Dedifferentiated amniotic fluid mesenchymal stem cell (primary cell): ENCODE measurements around the gene CELA2B.
"Not testable (repeated sequence)": the region's sequence is repeated elsewhere in the genome, so short reads cannot be mapped to it uniquely, and the experiment has no call there.

Experiments
- DNase-seq: peaks from one replicate; pipeline ENCODE4 v3.0.0-alpha.2; 2016; ENCODE audit errors: extremely low spot score

CELA2B gene

DNA sequence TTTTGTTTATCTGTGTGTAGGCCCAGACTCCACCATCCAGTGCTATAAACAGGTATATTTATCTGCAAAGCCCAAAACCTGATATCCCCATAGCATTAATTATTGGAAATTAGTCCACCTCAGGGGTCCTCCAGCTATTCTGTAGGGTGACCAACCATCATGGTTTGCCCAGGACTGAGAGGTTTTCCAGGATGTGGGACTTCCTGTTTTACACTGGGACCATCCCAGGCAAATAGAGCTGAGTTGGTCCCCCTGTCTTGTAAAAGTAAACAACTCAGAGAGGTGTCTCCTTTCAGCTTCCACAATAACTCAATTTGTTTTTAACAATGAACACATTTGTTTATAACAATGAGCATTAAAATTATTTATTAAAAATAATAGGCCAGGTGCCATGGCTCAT is 7.8 kb upstream of the CELA2B start:
- DNase-seq = no peak

DNA sequence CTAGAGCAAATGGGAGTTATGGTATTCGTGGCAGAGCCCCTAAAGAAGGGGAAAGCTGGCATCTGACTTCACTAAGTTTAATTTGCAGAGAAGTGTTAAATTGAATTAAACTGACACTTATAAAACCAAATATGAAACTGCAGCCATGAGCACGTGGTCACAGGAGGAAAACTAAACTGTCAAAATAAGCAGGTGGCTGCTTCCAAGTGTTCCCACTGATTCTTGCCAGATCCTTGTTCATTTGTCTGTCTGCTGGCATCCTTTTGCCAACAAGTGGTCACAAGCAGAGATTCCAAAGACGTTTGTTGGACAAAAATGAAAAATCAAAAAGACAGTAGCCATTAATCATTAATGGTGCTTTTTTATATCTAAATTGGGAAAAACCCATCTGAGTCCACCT is 6.5 kb upstream of the CELA2B start:
- DNase-seq = no peak

DNA sequence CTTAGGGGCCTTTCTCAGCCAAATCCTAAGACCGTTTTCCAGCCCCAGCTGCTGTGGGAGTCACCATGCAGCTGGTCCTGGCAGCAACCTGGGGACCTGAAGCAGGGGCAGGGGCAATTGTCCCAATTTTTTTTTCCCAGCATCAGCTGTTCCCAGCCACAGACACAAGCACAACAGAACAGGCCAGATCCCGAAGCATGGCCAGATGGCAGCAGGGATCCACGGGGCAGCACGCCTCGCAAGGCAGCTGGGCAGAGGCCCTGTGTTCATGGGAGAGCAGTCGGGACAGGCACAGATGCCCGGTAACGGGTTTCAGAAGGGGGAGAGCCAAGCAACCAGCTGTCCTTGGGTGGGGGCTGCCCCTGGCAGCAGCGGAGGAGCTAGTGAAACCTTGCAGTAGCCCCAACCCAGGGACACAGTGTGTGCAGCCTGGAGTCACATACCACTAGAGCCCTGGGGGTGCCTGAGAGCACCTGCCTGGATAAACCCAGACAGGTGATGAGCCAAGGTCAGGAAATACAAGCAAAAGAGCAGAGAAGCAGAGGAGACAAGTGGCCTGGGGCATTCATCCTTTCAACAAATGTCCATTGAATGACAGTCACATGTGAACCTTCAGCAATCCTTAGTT is 6.0 kb upstream of the CELA2B start:
- not testable (repeated sequence) for DNase-seq

DNA sequence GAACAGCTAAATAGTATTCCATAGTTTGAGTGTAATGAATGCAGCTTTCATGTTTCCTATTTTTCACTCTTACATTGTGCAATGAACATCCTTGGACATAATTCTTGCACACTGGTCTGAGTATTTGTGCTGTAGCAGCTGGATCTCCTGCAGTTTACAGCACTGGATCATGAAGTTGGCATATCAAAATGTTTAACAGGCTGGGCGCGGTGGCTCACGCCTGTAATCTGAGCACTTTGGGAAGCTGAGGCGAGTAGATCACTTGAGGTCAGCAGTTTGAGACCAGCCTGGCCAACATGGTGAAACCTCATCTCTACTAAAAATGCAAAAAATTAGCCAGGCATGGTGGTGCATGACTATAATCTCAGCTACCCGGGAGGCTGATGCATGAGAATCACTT is 4.8 kb upstream of the CELA2B start:
- DNase-seq = not testable (repeated sequence)

GRCh38 chr1:15471723-15472122 is 4.2 kb upstream of the CELA2B start:
- DNase-seq = not testable (repeated sequence)

DNA sequence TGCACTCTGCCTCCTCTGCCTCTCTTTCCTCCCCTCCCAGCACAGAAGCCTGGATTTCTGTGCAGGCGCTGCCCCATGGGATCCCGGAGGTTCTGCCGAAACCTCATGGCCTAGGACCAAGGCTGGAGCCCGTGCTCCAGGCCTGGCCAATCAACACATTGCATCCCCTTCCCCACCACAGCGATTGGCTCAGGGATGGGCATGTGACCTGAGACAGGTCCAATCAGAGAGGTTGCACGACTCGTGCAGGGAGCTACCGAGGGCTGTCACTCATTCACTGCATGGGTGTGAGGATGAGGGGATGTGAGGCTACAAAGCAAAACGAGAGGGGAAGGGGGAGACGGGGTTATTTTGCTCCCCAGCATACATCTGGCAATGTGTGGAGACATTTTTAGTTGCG is 3.3 kb upstream of the CELA2B start:
- DNase-seq = no peak

GRCh38 chr1:15476927-15477326 is 1.0 kb downstream of the CELA2B start:
- DNase-seq = no peak

GRCh38 chr1:15477646-15478212 is 1.8 kb downstream of the CELA2B start:
- DNase-seq = no peak

DNA sequence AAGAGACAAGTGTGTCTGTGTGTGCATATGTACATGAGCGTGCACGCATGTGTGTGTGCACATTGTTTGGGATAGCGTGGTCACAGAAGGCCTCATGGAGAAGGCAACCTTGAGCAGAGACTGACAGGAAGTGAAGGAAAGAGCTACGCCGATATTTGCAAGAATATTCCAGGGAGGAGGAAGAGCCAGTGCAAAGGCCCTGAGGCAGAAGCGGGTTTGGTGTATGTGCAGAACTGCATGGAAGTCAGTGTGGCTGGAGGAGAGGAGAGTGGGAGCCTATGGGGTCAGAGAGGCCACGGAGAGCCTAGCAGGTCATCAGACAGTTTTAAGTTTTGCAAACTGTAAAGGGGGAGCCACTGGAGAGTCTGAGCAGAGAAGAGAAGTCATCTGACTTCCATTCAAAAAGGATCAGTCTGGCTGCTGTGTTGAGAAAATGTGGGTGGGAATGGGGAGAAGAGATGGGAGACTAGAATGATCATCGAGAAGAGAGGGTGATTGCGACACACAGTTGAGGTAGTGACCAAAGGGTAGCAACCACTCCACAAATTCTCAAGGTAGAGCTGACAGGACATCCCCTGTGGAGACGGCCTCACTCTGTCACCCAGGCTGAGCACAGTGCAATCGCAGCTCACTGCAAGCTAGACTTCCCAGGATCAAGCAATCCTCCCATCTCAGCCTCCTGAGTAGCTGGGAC is 3.9 kb downstream of the CELA2B start:
- no peak for DNase-seq

GRCh38 chr1:15482455-15482854 is 6.6 kb downstream of the CELA2B start:
- not testable (repeated sequence) for DNase-seq

DNA sequence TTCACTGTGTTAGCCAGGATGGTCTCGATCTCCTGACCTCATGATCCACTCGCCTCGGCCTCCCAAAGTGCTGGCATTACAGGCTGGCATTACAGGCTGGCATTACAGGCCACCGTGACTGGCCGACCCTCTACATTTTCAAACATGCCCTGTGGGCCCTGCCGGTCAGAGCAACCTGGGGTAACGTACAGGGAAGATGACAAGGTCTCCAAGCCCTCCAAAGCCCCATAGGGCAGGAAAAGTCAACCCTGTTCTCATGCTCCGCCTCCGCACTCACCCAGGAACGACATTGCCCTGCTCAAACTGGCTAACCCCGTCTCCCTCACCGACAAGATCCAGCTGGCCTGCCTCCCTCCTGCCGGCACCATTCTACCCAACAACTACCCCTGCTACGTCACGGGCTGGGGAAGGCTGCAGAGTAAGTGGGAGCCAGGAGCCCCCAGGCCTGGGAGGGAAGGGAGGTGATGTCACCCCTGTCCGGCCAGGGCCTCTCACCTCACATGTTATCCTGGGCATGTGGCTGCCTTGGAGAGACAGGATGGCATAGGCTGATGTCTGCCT is 7.2 kb downstream of the CELA2B start:
- not testable (repeated sequence) for DNase-seq

DNA sequence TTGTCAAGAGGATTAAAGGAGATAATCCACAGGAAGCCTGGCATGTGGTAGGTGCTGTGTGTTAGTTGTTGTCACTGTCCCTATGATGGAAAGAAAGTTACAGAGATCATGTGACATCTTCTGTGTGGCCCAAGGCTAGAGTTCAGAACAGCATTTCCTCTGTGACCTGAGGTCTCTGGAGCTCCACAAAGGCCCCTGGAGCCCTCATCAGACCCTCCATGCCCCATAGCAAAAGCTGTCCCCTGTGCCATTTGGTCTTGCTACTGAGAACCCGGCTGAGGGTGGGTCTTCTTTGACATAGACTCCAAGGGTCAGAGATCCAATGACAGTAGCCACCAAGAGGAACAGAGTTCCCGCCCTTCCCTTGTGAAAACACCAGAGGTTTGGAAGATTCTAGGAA is 8.1 kb downstream of the CELA2B start:
- no peak for DNase-seq

- DNase-seq = not testable (repeated sequence)
Observed at GRCh38 chr1:15484443-15484842, 8.5 kb downstream of the CELA2B start.

DNA sequence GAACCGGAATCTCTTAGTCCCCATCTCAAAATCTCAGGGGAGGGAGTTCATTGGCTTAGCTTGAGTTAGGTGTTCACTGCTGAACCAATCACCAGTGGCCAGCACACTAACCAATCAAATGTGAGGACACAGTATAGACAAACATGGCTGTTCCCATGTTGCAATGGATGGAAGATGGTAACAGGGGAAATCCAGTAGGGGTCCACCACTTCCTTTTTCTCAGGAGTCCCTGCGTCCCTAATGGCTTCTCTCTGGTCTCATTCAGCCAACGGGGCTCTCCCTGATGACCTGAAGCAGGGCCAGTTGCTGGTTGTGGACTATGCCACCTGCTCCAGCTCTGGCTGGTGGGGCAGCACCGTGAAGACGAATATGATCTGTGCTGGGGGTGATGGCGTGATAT is 9.7 kb downstream of the CELA2B start:
- DNase-seq = no peak

DNA sequence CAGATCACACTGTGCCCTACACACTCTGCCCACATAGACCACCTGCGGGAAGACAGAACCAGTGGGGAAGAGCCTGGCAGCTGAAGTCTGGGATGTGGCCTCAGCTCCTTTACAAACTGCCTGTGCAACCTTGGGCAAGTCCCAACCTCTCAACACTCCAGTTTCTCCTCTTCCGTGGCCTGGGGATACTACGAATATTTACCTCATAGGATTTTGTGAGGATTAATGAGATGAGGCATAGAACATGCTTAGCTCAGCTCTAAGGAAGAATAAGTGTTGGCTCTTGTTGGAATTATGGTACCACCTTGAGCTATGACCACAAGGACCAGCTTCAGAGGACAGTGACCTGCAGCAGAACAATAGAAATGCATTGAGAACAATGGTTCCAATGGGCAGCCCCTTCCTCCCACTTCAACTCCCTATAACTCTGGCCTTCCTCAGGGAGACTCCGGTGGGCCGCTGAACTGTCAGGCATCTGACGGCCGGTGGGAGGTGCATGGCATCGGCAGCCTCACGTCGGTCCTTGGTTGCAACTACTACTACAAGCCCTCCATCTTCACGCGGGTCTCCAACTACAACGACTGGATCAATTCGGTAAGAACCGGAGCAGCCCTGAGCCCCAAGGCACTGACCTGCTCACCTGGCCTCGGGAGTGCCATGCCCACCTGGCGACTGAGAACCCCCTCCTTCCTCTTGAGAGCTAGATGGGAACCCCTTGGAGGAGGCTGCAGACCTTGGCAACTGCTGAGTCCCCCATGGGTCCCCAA is 11.1 kb downstream of the CELA2B start:
- not testable (repeated sequence) for DNase-seq

DNA sequence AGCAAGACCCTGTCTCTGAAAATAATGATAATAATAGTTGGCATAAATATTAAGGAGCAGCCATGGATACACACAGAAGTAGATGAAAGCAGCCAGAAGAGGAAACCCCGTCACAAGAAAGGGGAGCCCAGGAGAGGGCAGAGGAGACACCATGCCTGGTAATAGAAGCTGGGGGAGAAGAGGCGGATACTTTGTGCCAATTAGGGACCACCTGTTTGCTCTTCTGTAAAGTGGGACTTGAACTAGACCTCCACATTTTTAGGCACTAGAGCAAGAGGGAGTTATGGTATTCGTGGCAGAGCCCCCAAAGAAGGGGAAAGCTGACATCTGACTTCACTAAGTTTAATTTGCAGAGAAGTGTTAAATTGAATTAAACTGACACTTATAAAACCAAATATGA is 12.5 kb downstream of the CELA2B start:
- no peak for DNase-seq

GRCh38 chr1:15489052-15489736 is 13.3 kb downstream of the CELA2B start:
- no peak for DNase-seq

GRCh38 chr1:15491010-15491409 is 15.1 kb downstream of the CELA2B start:
- DNase-seq = not testable (repeated sequence)

- no peak for DNase-seq
Observed at GRCh38 chr1:15492596-15492995, 16.7 kb downstream of the CELA2B start.

- no peak for DNase-seq
Observed at GRCh38 chr1:15493869-15494390, 18.0 kb downstream of the CELA2B start.
